ENCODE results near the gene SLC24A4. TPM values are rescaled to one million over a fixed set of nuclear protein-coding genes. Genes with fewer than 3 reads are reported as not detected.

SLC24A4 gene
- total RNA-seq, 1 experiment from 2014 or later: not detected

GRCh38 chr14:92447416-92448197, 124.6 kb downstream of the SLC24A4 start:
- H3K9ac ChIP-seq (ENCODE audit: low read length): no peak overlapping the region
- no peak for DNase-seq (ENCODE audit: low read depth, low spot score)
- no TSS peak for BruUV-seq (replicated peaks)
- H3K79me2 ChIP-seq (ENCODE audit: insufficient read depth, low read length): no peaks in the 10 kb centered on the region
- no peak overlapping the region for H3K4me3 ChIP-seq (replicated peaks in 1 of 2; ENCODE audit: low read depth in 1 of 2, low read length in 2 of 2)
- no peak overlapping the region for H2AFZ ChIP-seq (ENCODE audit: low read depth, low read length, poor library complexity, severe bottlenecking)
- H3K27ac ChIP-seq (ENCODE audit: low read depth, low read length): no peak overlapping the region
- POLR2A ChIA-PET: no interaction called here
- no peak overlapping the region for H3K4me2 ChIP-seq (ENCODE audit: low read length)
- CTCF ChIA-PET: no interaction called here
- H3K4me1 ChIP-seq (ENCODE audit: control insufficient read depth in 1 of 2, insufficient read depth in 2 of 2, low read length in 2 of 2): no peaks in the 10 kb centered on the region; a peak in 1 of 4 replicates
- H4K20me1 ChIP-seq (ENCODE audit: insufficient read depth): no peaks in the 10 kb centered on the region
- no peaks in the 10 kb centered on the region for H3K9me3 ChIP-seq (ENCODE audit: control insufficient read depth in 1 of 2, insufficient read depth in 1 of 2, low read depth in 1 of 2, low read length in 2 of 2)
- ATAC-seq: no peak
- H3K9me2 ChIP-seq (ENCODE audit: insufficient read depth): no peaks in the 10 kb centered on the region
- intact Hi-C loops (cut with micrococcal nuclease): no loop called here
- H3K27me3 ChIP-seq (ENCODE audit: insufficient read depth, low read length): no peaks in the 10 kb centered on the region
- H3K36me3 ChIP-seq (ENCODE audit: control insufficient read depth in 1 of 2, insufficient read depth in 2 of 2, low read length in 2 of 2): no peaks in the 10 kb centered on the region
- RAD21 ChIA-PET (ENCODE audit: low non-redundant PET in 1 of 2, low total read pairs in 2 of 2, uncharacterized antibody in 2 of 2, unreplicated experiment in 2 of 2): no interaction called here
- TF ChIP-seq RAD21 (IDR thresholded peaks at IDR 0.05; ENCODE audit: low read depth) (no peak), SIN3A (IDR thresholded peaks at IDR 0.05; ENCODE audit: low read depth) (no peak), SP1 (IDR thresholded peaks at IDR 0.05; ENCODE audit: low read depth) (no peak), JUND (IDR thresholded peaks at IDR 0.05) (no peak), REST (IDR thresholded peaks at IDR 0.05; ENCODE audit: low read depth) (no peak), EGR1 (IDR thresholded peaks at IDR 0.05; ENCODE audit: low read depth) (no peak), SRF (IDR thresholded peaks at IDR 0.05; ENCODE audit: low read depth) (no peak), ZBTB33 (IDR thresholded peaks at IDR 0.05; ENCODE audit: extremely low read depth, insufficient replicate concordance, low read length) (no peak), EZH2 (IDR thresholded peaks at IDR 0.05) (no peak), FOSL1 (IDR thresholded peaks at IDR 0.05; ENCODE audit: low read depth) (no peak), CBX3 (IDR thresholded peaks at IDR 0.05; ENCODE audit: low read depth) (no peak), ATF3 (IDR thresholded peaks at IDR 0.05) (no peak), MAX (IDR thresholded peaks at IDR 0.05) (no peak), CTCF (IDR thresholded peaks at IDR 0.05 in 2 of 3, conservative IDR thresholded peaks at IDR 0.05 in 1 of 3; ENCODE audit: borderline replicate concordance in 1 of 3, insufficient read depth in 1 of 3, low read depth in 2 of 3, low read length in 2 of 3) (no peak), POLR2AphosphoS5 (IDR thresholded peaks at IDR 0.05; ENCODE audit: low read depth, low read length) (no peak), EZH2phosphoT487 (IDR thresholded peaks at IDR 0.05; ENCODE audit: borderline replicate concordance) (no peak), ZFX (IDR thresholded peaks at IDR 0.05) (no peak), TCF7L2 (IDR thresholded peaks at IDR 0.05; ENCODE audit: borderline replicate concordance, extremely low read depth, insufficient read depth, insufficient read length) (no peak), POLR2A (IDR thresholded peaks at IDR 0.05; ENCODE audit: borderline replicate concordance, extremely low read depth, insufficient read depth, insufficient read length) (no peak), ELF1 (IDR thresholded peaks at IDR 0.05; ENCODE audit: borderline replicate concordance, low read depth) (no peak)
